ENCODE results near the gene CYREN. TPM values are rescaled to one million over a fixed set of nuclear protein-coding genes. Genes with fewer than 3 reads are reported as not detected.
"Not testable (repeated sequence)": the region's sequence is repeated elsewhere in the genome, so short reads cannot be mapped to it uniquely, and the experiment has no call there.

CYREN gene
- total RNA-seq, 1 experiment from 2014 or later: 33.1 TPM

GRCh38 chr7:135178364-135178763 lies 7.9 kb upstream of the CYREN start:
- Histone ChIP-seq H3K79me2 (ENCODE audit: low read length) (no peaks in the 10 kb centered on the region), H3K4me3 (ENCODE audit: low read length) (no peak overlapping the region), H3K9me3 (ENCODE audit: low read length) (peaks cover 15% of the 10 kb centered on the region), H3K4me2 (ENCODE audit: low read depth, low read length, poor library complexity, severe bottlenecking) (no peak overlapping the region), H2AFZ (ENCODE audit: low read length) (no peak overlapping the region), H3K27ac (ENCODE audit: low read length) (no peak overlapping the region), H3K27me3 (ENCODE audit: low read length) (no peaks in the 10 kb centered on the region), H3K9me2 (replicated peaks; ENCODE audit: insufficient read depth, low read length) (no peaks in the 10 kb centered on the region), H3K4me1 (ENCODE audit: low read length) (no peaks in the 10 kb centered on the region), H3K9ac (ENCODE audit: low read length) (no peak overlapping the region), H3K36me3 (ENCODE audit: insufficient read depth, low read length) (peaks cover 23% of the 10 kb centered on the region), H4K20me1 (ENCODE audit: insufficient read depth, low read depth, low read length) (no peaks in the 10 kb centered on the region)
- no peak for DNase-seq

GRCh38 chr7:135177028-135177696 lies 6.7 kb upstream of the CYREN start:
- Histone ChIP-seq H3K4me2 (ENCODE audit: low read depth, low read length, poor library complexity, severe bottlenecking) (no peak overlapping the region), H4K20me1 (ENCODE audit: insufficient read depth, low read depth, low read length) (no peaks in the 10 kb centered on the region), H3K79me2 (ENCODE audit: low read length) (no peaks in the 10 kb centered on the region), H3K9ac (ENCODE audit: low read length) (no peak overlapping the region), H3K27ac (ENCODE audit: low read length) (no peak overlapping the region), H2AFZ (ENCODE audit: low read length) (no peak overlapping the region), H3K4me1 (ENCODE audit: low read length) (0 out of 2 replicates have a peak, but pooled peaks cover 3% of the 10 kb centered on the region), H3K27me3 (ENCODE audit: low read length) (no peaks in the 10 kb centered on the region), H3K9me2 (replicated peaks; ENCODE audit: insufficient read depth, low read length) (no peaks in the 10 kb centered on the region), H3K36me3 (ENCODE audit: insufficient read depth, low read length) (peaks cover 11% of the 10 kb centered on the region; the same call in 1 of the 2 replicates), H3K4me3 (ENCODE audit: low read length) (no peak overlapping the region), H3K9me3 (ENCODE audit: low read length) (peaks cover 12% of the 10 kb centered on the region)
- DNase-seq: no peak

- Histone ChIP-seq H4K20me1 (ENCODE audit: insufficient read depth, low read depth, low read length) (no peaks in the 10 kb centered on the region), H3K9ac (ENCODE audit: low read length) (no peak overlapping the region), H3K4me2 (ENCODE audit: low read depth, low read length, poor library complexity, severe bottlenecking) (no peak overlapping the region), H3K9me2 (replicated peaks; ENCODE audit: insufficient read depth, low read length) (no peaks in the 10 kb centered on the region), H3K36me3 (ENCODE audit: insufficient read depth, low read length) (0 out of 2 replicates have a peak, but pooled peaks cover 3% of the 10 kb centered on the region), H3K4me3 (ENCODE audit: low read length) (no peak overlapping the region), H3K9me3 (ENCODE audit: low read length) (peaks cover 4% of the 10 kb centered on the region; the same call in 1 of the 2 replicates), H3K4me1 (ENCODE audit: low read length) (peaks cover 14% of the 10 kb centered on the region), H3K27me3 (ENCODE audit: low read length) (no peaks in the 10 kb centered on the region), H3K27ac (ENCODE audit: low read length) (no peak overlapping the region), H2AFZ (ENCODE audit: low read length) (no peak overlapping the region), H3K79me2 (ENCODE audit: low read length) (no peaks in the 10 kb centered on the region)
- no peak for DNase-seq
Observed at GRCh38 chr7:135175931-135176330, 5.4 kb upstream of the CYREN start.

- Histone ChIP-seq H2AFZ (ENCODE audit: low read length) (no peak overlapping the region), H3K9me3 (ENCODE audit: low read length) (peaks cover under 1% of the 10 kb centered on the region; the same call in 1 of the 2 replicates), H3K4me1 (ENCODE audit: low read length) (peaks cover 16% of the 10 kb centered on the region), H3K36me3 (ENCODE audit: insufficient read depth, low read length) (no peaks in the 10 kb centered on the region), H3K9me2 (replicated peaks; ENCODE audit: insufficient read depth, low read length) (no peaks in the 10 kb centered on the region), H3K4me3 (ENCODE audit: low read length) (no peak overlapping the region), H3K9ac (ENCODE audit: low read length) (no peak overlapping the region), H3K79me2 (ENCODE audit: low read length) (peaks cover 4% of the 10 kb centered on the region), H4K20me1 (ENCODE audit: insufficient read depth, low read depth, low read length) (no peaks in the 10 kb centered on the region), H3K27ac (ENCODE audit: low read length) (no peak overlapping the region), H3K27me3 (ENCODE audit: low read length) (no peaks in the 10 kb centered on the region), H3K4me2 (ENCODE audit: low read depth, low read length, poor library complexity, severe bottlenecking) (no peak overlapping the region)
- DNase-seq: no peak
Observed at GRCh38 chr7:135174941-135175340, 4.4 kb upstream of the CYREN start.

GRCh38 chr7:135173916-135174315 lies 3.4 kb upstream of the CYREN start:
- H3K4me2 ChIP-seq (ENCODE audit: low read depth, low read length, poor library complexity, severe bottlenecking); H3K4me3 ChIP-seq (ENCODE audit: low read length); H4K20me1 ChIP-seq (ENCODE audit: insufficient read depth, low read depth, low read length); H3K36me3 ChIP-seq (ENCODE audit: insufficient read depth, low read length); H3K9me2 ChIP-seq (replicated peaks; ENCODE audit: insufficient read depth, low read length); DNase-seq; H2AFZ ChIP-seq (ENCODE audit: low read length); H3K9me3 ChIP-seq (ENCODE audit: low read length); H3K9ac ChIP-seq (ENCODE audit: low read length); H3K27ac ChIP-seq (ENCODE audit: low read length); H3K27me3 ChIP-seq (ENCODE audit: low read length): not testable (repeated sequence)
- H3K79me2 ChIP-seq (ENCODE audit: low read length): peaks cover 15% of the 10 kb centered on the region
- peaks cover 25% of the 10 kb centered on the region for H3K4me1 ChIP-seq (ENCODE audit: low read length)

DNA sequence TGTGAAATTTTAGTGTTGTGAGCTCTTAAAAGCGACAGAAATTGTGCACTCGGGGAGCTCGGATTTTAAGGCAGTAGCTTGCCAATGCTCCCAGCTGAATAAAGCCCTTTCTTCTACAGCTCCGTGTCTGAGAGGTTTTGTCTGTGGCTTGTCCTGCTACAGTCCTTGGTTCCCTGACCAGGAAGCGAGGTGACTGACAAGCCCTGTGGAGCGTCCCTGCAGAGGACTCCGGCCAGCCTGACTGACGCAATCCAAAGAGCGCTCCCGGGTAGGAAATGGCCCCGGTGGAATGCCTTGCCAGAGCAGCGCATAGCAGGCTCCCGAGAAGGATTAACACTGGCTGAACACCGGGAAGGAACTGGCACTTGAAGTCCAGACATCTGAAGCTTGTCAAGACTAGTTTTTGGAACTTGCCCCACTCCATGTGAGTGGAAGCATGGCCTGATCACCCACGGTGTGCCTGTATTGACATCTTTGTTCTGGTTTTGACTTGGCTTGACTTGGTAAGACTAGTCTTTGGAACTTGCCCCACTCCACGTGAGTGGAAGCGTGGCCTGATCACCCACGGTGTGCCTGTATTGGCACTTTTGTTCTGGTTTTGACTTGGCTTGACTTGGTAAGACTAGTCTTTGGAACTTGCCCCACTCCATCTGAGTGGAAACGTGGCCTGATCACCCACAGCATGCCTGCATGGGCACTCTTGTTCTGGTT lies 1.2 kb upstream of the CYREN start:
- not testable (repeated sequence) for H3K27me3 ChIP-seq (ENCODE audit: low read length); H3K9me3 ChIP-seq (ENCODE audit: low read length); H3K9me2 ChIP-seq (replicated peaks; ENCODE audit: insufficient read depth, low read length)
- Histone ChIP-seq H3K4me3 (ENCODE audit: low read length) (peak overlapping the region; percentile 51), H3K4me1 (ENCODE audit: low read length) (peaks cover 30% of the 10 kb centered on the region), H3K79me2 (ENCODE audit: low read length) (peaks cover 24% of the 10 kb centered on the region), H3K27ac (ENCODE audit: low read length) (peak overlapping the region; percentile 92), H3K36me3 (ENCODE audit: insufficient read depth, low read length) (peaks cover 20% of the 10 kb centered on the region), H3K9ac (ENCODE audit: low read length) (peak overlapping the region; percentile 96), H4K20me1 (ENCODE audit: insufficient read depth, low read depth, low read length) (peaks cover 11% of the 10 kb centered on the region; the same call in 1 of the 2 replicates), H3K4me2 (ENCODE audit: low read depth, low read length, poor library complexity, severe bottlenecking) (peak overlapping the region; percentile 99), H2AFZ (ENCODE audit: low read length) (peak overlapping the region; percentile 74)
- DNase-seq: peak; percentile 53

DNA sequence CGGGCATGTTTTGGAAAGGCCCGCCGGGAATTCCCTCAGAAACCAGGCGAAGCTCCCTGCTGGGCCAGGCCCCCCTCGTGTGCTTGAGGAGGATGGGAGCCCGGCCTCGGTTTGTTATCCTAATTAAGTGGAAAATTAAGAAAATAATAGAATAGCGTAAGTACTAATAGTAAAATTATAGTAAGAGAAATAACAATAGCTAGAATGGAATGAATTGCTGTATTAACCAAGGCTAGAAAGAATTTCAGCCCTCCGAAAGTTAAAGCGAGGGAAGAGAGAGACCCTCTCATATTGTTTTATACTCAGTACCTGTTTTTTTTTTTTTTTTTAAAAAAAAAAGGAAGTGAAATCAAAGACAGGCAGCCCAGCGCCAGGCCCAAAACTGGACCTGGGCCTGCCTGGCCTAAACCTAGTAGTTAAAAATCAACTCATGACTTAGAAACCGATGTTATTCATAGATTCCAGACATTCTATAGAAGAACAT lies 533 bp upstream of the CYREN start:
- H3K9me3 ChIP-seq (ENCODE audit: low read length); H3K27me3 ChIP-seq (ENCODE audit: low read length); H3K9me2 ChIP-seq (replicated peaks; ENCODE audit: insufficient read depth, low read length): not testable (repeated sequence)
- H3K4me1 ChIP-seq (ENCODE audit: low read length): peaks cover 30% of the 10 kb centered on the region
- peaks cover 11% of the 10 kb centered on the region; the same call in 1 of the 2 replicates for H4K20me1 ChIP-seq (ENCODE audit: insufficient read depth, low read depth, low read length)
- H3K4me2 ChIP-seq (ENCODE audit: low read depth, low read length, poor library complexity, severe bottlenecking): peak overlapping the region; percentile 99
- H3K9ac ChIP-seq (ENCODE audit: low read length): peak overlapping the region; percentile 96
- H3K27ac ChIP-seq (ENCODE audit: low read length): peak overlapping the region; percentile 92
- peak overlapping the region; percentile 92 for H2AFZ ChIP-seq (ENCODE audit: low read length)
- peak overlapping the region; percentile 92 for H3K4me3 ChIP-seq (ENCODE audit: low read length)
- peaks cover 24% of the 10 kb centered on the region for H3K79me2 ChIP-seq (ENCODE audit: low read length)
- peak; percentile 71 for DNase-seq
- H3K36me3 ChIP-seq (ENCODE audit: insufficient read depth, low read length): peaks cover 24% of the 10 kb centered on the region

GRCh38 chr7:135169964-135170273 lies 588 bp downstream of the CYREN start:
- Histone ChIP-seq H2AFZ (ENCODE audit: low read length) (no peak overlapping the region), H3K9me3 (ENCODE audit: low read length) (no peaks in the 10 kb centered on the region), H4K20me1 (ENCODE audit: insufficient read depth, low read depth, low read length) (peaks cover 11% of the 10 kb centered on the region; the same call in 1 of the 2 replicates), H3K4me2 (ENCODE audit: low read depth, low read length, poor library complexity, severe bottlenecking) (peak overlapping the region; percentile 99), H3K79me2 (ENCODE audit: low read length) (peaks cover 24% of the 10 kb centered on the region), H3K36me3 (ENCODE audit: insufficient read depth, low read length) (peaks cover 33% of the 10 kb centered on the region), H3K9ac (ENCODE audit: low read length) (peak overlapping the region; percentile 96), H3K4me3 (ENCODE audit: low read length) (peak overlapping the region; percentile 92), H3K4me1 (ENCODE audit: low read length) (peaks cover 30% of the 10 kb centered on the region), H3K9me2 (replicated peaks; ENCODE audit: insufficient read depth, low read length) (no peaks in the 10 kb centered on the region), H3K27ac (ENCODE audit: low read length) (peak overlapping the region; percentile 92), H3K27me3 (ENCODE audit: low read length) (no peaks in the 10 kb centered on the region)
- peak; percentile 81 for DNase-seq
